Measurements from ENCODE around the gene BCAS1.

DNA sequence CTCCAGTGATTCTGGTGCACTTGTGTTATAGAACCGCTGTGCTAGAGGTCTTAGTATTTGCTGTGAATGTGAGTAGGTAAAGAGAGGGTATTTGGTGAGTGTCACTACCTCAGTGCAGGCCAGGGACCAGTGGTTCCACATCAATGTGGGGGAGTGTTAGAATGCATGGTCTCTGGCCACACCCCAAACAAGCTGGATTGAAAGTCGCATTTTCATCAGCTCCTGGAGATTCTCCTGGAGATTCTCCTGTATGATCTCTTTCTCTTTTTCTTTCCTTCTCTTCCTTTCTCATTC is 26.8 kb upstream of the BCAS1 start:
- TF ChIP-seq ZC3H10 (CRISPR knock-in tag; IDR thresholded peaks at IDR 0.05) (no peak), SNAI2 (CRISPR knock-in tag; IDR thresholded peaks at IDR 0.05) (no peak)
